ENCODE results near the gene ADPRH.

ADPRH gene

DNA sequence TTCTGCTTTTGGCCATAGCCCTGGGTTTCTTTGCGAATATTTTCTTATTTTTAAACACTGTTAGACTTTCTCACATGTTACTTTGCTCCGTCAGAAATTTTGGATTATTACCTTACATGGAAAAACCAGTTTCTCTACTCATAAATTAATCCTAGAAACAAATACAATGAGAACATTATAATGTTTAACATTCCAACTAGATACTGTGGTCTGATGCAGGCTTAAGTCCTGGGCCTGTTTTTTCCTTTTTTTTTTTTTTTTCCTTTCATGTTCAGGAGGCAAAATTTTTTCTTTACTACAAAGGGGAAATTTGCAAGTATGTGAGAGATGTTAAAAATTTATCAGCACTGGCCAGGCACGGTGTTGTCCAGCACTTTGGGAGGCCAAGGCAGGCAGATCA, 52.2 kb downstream of the ADPRH start:
- no peak for DNase-seq

DNA sequence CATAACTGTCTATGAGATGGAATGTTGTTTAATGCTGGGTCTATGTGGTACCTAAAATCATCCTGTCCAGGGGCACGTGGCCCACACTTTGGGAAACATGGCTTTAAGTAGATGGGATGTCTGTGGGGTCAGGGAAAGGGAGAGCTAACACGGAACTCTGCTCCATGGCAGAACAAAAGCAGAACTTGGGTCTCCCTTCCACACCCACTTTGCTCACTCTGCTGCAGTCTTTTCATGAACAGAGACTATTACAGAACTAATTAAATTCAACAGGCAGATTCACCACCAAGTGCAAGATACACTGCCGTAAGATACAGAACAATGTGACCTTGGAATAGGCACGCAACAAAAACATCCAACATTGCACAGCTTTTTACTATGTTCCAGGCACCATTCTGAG, 52.9 kb downstream of the ADPRH start:
- no peak for DNase-seq

DNA sequence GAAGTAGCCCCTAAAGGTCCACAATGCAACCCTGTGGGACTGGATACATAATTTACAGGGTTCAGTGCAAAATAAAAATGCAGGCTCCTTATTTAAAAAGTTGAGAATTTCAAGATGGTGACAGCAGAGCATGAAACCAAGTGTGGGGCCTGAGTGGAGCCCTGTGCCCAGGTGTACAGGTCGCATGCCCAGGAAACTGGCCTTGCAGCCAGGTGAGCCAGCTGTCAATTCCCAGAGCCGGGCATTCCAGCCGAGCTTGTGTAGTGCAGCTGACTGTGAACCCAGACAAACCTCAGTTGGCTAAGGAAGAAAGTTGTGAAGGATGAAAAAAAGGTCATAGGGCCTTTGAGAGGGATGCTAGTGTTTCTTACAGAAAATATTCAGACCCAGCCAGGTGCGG, 53.5 kb downstream of the ADPRH start:
- DNase-seq = no peak

DNA sequence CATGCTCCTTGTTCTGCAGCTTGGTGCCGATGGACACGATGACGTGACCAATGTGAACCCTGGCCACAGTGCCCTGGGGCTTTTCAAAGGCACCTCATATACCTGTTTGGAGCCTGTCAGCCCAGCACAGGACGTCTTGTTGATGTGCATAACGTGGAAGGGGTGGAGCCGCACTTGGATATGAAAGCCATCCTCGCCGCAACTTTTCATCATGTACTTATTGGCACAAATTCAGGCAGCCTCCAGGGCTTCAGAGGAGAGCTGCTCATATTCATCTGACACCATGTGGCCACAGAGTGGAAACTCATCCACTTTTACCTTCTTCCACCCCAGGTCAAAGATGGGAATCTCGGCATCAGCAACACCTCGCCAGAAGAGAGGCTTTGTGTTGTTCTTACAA, 56.4 kb downstream of the ADPRH start:
- DNase-seq = no peak

DNA sequence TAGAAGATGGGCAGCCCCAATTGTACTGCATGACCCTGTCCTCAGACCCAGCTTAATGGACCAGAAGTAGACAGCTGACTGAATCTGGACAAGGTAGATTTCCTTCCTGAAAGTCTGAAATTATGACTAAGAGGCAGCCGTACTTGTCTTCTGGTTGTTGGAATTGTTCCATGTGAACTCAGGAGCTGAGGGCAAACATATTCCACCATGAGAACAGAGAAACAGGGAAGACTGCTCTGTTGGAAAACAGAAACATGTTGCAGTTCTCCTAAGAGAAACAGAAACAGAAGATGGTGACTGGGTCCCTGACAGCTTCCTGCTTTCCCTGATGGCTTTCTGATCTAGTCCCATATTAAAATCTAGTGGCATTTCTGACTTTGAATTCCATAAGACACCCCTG, 57.0 kb downstream of the ADPRH start:
- no peak for DNase-seq

DNA sequence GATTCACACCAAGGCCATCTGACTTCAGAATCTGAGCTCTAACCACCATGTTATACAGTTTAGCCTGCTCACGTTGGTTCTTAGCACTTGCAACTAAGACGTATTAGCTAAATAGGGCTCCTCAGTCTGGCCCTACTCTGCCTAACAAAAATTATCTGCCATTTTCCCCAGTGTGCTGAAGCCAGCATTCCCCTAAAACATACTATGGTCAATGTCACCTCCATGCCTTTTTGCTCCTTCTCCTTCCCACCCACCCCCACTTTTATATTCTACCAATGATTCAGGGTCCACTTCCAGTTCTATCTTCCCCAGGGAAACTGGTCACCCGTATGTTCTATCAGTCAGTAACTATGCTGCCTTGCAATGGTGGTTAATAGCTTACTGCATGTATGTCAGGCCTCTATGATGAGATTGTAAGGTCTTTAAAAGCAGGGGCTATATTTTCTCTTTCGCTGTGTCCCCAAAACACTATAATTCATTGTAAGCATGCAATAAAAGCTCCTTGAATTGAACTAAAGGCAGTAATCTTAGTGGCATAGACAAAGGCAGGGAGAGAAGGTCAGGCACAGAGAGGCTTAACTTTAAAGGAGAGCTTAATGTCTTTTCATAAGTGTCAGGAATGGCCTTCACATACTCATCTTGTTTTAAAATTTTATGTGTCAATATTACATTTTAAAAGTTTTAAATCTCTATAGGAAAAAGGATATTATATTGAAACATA, 57.8 kb downstream of the ADPRH start:
- no peak for DNase-seq

DNA sequence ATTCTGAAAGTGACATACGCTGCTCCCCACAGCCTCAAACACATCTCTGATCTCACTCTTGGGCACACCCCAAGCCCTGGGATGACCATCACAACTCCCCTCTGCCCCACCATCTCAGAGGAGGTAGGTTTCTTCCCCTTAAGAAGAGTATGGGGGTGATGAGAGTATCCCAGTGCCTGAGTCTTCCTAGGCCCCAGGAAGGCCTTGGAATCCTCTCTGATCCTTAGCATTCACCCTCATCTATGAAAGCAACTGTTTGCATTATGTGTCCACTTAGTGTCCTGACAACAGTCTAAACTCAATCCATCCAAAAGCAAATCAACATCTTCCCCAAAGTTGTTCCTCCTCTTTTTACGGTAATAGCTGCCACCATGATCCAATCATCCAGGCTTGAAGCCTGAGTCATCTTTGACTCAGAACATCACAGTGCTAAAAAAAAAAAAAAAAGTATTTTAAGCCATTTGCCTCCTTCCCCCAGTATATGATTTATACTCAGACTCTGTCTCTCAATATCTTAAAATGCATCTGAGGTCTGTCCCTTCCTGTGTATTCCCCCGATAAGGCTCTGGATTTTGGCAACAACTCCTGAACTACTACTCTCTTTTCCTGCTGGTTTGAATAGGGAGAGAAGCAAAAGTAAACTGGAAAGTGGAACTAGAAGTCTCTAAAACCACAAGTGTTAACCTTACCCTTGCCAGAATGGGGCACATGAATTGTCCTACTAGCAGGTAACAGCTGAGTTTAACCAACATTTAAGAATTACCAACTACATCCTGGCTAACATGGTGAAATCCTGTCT, 58.6 kb downstream of the ADPRH start:
- DNase-seq = no peak
